ENCODE measurements around the gene TAF4. TPM values are rescaled to one million over a fixed set of nuclear protein-coding genes. Genes with fewer than 3 reads are reported as not detected.

TAF4 gene
- total RNA-seq, 4 donors from 2014 or later: 6.2 to 37.6 (median 10.7) TPM

DNA sequence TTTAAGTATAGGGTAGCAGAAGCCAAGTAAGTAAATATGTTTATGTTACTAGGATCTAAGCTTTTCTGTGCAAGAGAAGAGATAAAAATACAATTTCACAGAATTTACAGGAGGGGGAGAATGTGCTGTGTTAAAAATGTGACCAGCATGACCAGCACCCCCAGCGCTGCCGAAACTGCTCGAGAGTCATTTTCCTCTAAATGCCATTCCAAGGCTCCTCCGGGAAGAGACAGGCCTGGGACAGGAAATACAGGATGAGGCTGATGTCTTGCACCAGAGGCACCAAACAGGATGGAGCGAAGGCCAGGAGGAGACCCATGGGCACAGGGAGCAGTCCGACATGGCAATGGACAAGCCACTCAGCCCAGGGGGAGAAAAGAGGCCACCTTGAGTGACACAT is 21.1 kb downstream of the TAF4 start:
- no peak for TF ChIP-seq POLR2A (IDR thresholded peaks at IDR 0.05)
- TF ChIP-seq, protein P1, sequence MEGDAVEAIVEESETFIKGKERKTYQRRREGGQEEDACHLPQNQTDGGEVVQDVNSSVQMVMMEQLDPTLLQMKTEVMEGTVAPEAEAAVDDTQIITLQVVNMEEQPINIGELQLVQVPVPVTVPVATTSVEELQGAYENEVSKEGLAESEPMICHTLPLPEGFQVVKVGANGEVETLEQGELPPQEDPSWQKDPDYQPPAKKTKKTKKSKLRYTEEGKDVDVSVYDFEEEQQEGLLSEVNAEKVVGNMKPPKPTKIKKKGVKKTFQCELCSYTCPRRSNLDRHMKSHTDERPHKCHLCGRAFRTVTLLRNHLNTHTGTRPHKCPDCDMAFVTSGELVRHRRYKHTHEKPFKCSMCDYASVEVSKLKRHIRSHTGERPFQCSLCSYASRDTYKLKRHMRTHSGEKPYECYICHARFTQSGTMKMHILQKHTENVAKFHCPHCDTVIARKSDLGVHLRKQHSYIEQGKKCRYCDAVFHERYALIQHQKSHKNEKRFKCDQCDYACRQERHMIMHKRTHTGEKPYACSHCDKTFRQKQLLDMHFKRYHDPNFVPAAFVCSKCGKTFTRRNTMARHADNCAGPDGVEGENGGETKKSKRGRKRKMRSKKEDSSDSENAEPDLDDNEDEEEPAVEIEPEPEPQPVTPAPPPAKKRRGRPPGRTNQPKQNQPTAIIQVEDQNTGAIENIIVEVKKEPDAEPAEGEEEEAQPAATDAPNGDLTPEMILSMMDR (IDR thresholded peaks at IDR 0.05): no peak
- no peaks in the 10 kb centered on the region for H3K9me3 ChIP-seq
- no peaks in the 10 kb centered on the region for H3K4me1 ChIP-seq
- H3K4me3 ChIP-seq: no peak overlapping the region
- no peak for DNase-seq
- H3K27ac ChIP-seq: no peak overlapping the region
- intact Hi-C loops (cut with DNase I; ENCODE audit: low total_unique reads): no loop called here
- no peaks in the 10 kb centered on the region for H3K27me3 ChIP-seq
- H3K36me3 ChIP-seq: no peaks in the 10 kb centered on the region

GRCh38 chr20:62043131-62043914 is 22.4 kb downstream of the TAF4 start:
- Histone ChIP-seq H3K4me3 (no peak overlapping the region), H3K27me3 (no peaks in the 10 kb centered on the region), H3K9me3 (no peaks in the 10 kb centered on the region), H3K4me1 (no peaks in the 10 kb centered on the region), H3K36me3 (no peaks in the 10 kb centered on the region), H3K27ac (no peak overlapping the region)
- TF ChIP-seq, protein P1 (IDR thresholded peaks at IDR 0.05): no peak
- TF ChIP-seq POLR2A (IDR thresholded peaks at IDR 0.05): no peak
- DNase-seq: peak; percentile 47 to 56
- intact Hi-C loops (cut with DNase I; ENCODE audit: low total_unique reads): no loop called here

DNA sequence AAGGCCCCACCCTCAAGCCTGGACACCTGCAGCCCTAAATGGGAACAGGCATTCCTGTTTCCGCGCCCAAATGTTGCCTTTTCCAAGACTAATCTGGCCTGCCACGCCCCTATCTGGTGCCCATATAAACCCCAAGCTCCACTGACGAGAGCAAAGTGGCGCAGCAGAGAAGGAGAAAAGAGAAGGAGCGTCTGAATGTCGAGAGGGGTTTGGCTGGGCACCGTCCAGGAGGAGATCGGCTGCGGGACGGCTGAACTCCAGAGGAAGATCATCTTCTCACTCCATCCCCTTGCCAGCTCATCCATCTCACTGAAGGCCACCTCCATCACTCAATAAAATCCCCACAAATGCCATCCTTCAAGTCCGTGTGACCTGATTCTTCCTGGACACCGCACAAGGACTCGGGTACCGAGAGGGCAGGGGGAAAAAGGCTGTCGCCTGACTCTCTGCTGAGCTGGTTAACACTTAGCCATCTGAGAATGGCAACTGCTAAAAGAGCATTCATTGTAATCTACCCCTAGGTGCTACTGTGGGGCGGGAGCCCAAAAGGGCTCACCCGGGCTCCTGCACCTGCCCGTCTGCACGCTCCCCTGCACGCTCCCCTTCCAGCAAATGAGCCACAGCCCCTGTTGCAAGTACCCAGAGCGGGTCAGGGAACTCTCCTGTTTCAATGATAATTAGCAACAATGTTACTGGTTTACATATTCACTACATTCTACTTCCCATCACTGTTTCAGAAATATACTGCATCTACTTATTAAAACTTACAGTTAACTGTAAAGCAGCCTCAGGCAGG is 23.5 kb downstream of the TAF4 start:
- Histone ChIP-seq H3K27me3 (no peaks in the 10 kb centered on the region), H3K27ac (no peak overlapping the region), H3K9me3 (no peaks in the 10 kb centered on the region), H3K36me3 (no peaks in the 10 kb centered on the region), H3K4me1 (no peaks in the 10 kb centered on the region), H3K4me3 (no peak overlapping the region)
- no peak for TF ChIP-seq POLR2A (IDR thresholded peaks at IDR 0.05)
- TF ChIP-seq, protein P1 (IDR thresholded peaks at IDR 0.05): no peak
- no peak for DNase-seq
- intact Hi-C loops (cut with DNase I; ENCODE audit: low total_unique reads): no loop called here

DNA sequence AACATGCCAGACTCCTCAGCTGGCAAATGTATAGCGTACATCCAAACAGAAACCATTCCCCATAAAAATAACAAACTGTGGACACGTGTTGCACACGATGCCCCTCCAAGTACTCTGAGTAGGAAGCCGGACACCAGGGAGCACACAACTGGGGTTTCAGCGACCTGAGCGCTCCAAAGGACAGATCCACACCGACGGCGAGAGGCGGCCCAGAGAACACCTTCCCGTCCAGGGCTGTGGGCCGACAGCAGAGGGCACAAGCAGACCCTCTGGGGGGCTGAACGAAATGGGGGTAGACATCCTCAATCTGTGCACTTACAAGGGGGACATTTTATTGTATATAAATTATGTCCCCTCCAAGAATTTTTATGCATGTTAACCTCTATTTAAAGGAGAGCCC is 24.7 kb downstream of the TAF4 start:
- intact Hi-C loops (cut with DNase I; ENCODE audit: low total_unique reads): no loop called here
- Histone ChIP-seq H3K27me3 (no peaks in the 10 kb centered on the region), H3K27ac (no peak overlapping the region), H3K9me3 (no peaks in the 10 kb centered on the region), H3K4me1 (no peaks in the 10 kb centered on the region), H3K36me3 (no peaks in the 10 kb centered on the region), H3K4me3 (no peak overlapping the region)
- TF ChIP-seq POLR2A (IDR thresholded peaks at IDR 0.05): no peak
- TF ChIP-seq, protein P1 (IDR thresholded peaks at IDR 0.05): no peak
- DNase-seq: no peak

- intact Hi-C loops (cut with DNase I; ENCODE audit: low total_unique reads): no loop called here
- TF ChIP-seq, protein P1 (IDR thresholded peaks at IDR 0.05): no peak
- TF ChIP-seq POLR2A (IDR thresholded peaks at IDR 0.05): no peak
Measured at GRCh38 chr20:62040381-62040922, 25.2 kb downstream of the TAF4 start.

More at GRCh38 chr20:62040381-62040922, 25.2 kb downstream of the TAF4 start:
- DNase-seq: no peak
- H3K4me3 ChIP-seq: no peak overlapping the region
- no peaks in the 10 kb centered on the region for H3K27me3 ChIP-seq
- H3K27ac ChIP-seq: no peak overlapping the region
- no peaks in the 10 kb centered on the region for H3K4me1 ChIP-seq
- H3K9me3 ChIP-seq: no peaks in the 10 kb centered on the region
- no peaks in the 10 kb centered on the region for H3K36me3 ChIP-seq
